Measurements from ENCODE around the gene USP10. TPM values are rescaled to one million over a fixed set of nuclear protein-coding genes. Genes with fewer than 3 reads are reported as not detected.

USP10 gene
- total RNA-seq, 1 experiment from 2014 or later, result 203 TPM

- TF ChIP-seq CTCF (conservative IDR thresholded peaks at IDR 0.05), result no peak
- Histone ChIP-seq H4K91ac (ENCODE audit: insufficient read length, low read depth, low read length) (no peak overlapping the region), H3K4ac (ENCODE audit: low read depth, low read length) (no peak overlapping the region), H3K23me2 (ENCODE audit: insufficient read length, low read depth, low read length, poor library complexity, severe bottlenecking) (no peaks in the 10 kb centered on the region), H2BK5ac (ENCODE audit: insufficient read length, low read length) (no peak overlapping the region), H3K79me2 (ENCODE audit: insufficient read depth, low read length) (no peaks in the 10 kb centered on the region), H2BK12ac (ENCODE audit: insufficient read length, low read depth, low read length) (no peak overlapping the region), H3K27ac (ENCODE audit: insufficient read length, low read depth, low read length) (no peak overlapping the region), H3K9ac (ENCODE audit: extremely low read depth, insufficient read length, low read length) (no peak overlapping the region), H3K56ac (ENCODE audit: insufficient read length, low read depth, low read length) (no peak overlapping the region), H2AK5ac (ENCODE audit: insufficient read length, low read length) (no peak overlapping the region), H3K4me1 (ENCODE audit: insufficient read depth, low read length) (no peaks in the 10 kb centered on the region; the same call in 1 of the 2 replicates), H3T11ph (ENCODE audit: low read length) (no peak overlapping the region), H4K20me1 (ENCODE audit: control insufficient read depth, insufficient read depth, insufficient read length) (no peaks in the 10 kb centered on the region), H2BK120ac (ENCODE audit: low read depth, low read length, poor library complexity, severe bottlenecking) (no peak overlapping the region), H4K8ac (replicated peaks; ENCODE audit: insufficient read length, low read depth, low read length) (no peak overlapping the region), H3K14ac (ENCODE audit: insufficient read depth, low read length) (no peak overlapping the region), H3K27me3 (ENCODE audit: insufficient read depth, low read length) (peaks cover 14% of the 10 kb centered on the region; the same call in 1 of the 2 replicates), H2BK15ac (ENCODE audit: low read depth, low read length) (no peak overlapping the region), H3K18ac (ENCODE audit: insufficient read length, low read depth, low read length) (no peak overlapping the region), H3K79me1 (ENCODE audit: insufficient read depth, low read depth, low read length, poor library complexity, severe bottlenecking) (no peaks in the 10 kb centered on the region), H4K5ac (ENCODE audit: insufficient read length, low read depth, low read length) (no peak overlapping the region), H3K23ac (ENCODE audit: insufficient read length, low read depth, low read length) (no peak overlapping the region), H2BK20ac (ENCODE audit: low read depth, low read length, poor library complexity, severe bottlenecking) (no peak overlapping the region), H3K9me3 (ENCODE audit: control insufficient read depth, low read depth, low read length) (no peaks in the 10 kb centered on the region), H2AFZ (ENCODE audit: low read length) (no peak overlapping the region), H3K4me2 (ENCODE audit: insufficient read depth, insufficient read length, low read length) (no peak overlapping the region)
- Mint-ChIP-seq H3K4me1 (peaks cover 13% of the 10 kb centered on the region in 2 experiments), H3K27me3 (ENCODE audit: low read depth) (peaks cover 84% of the 10 kb centered on the region), H3K9me3 (no peaks in the 10 kb centered on the region; a peak in 3 of 5 replicates), H3K4me3 (no peak overlapping the region), H3K27ac (no peak overlapping the region), H3K36me3 (ENCODE audit: insufficient read depth in 1 of 3, low read depth in 3 of 3) (no peaks in the 10 kb centered on the region)
- no CpG with 5 or more reads among the region's 10 CpGs for WGBS (ENCODE audit: extremely low coverage, insufficient read length, low lambda C conversion rate)
- no peak for DNase-seq
Measured at GRCh38 chr16:84817206-84817605, 117.4 kb downstream of the USP10 start.

All from H9 (cell line).